ENCODE measurements around the gene PCSK5. TPM values are rescaled to one million over a fixed set of nuclear protein-coding genes. Genes with fewer than 3 reads are reported as not detected.

The PCSK5 gene
- total RNA-seq, 1 experiment from 2014 or later: 0.17 TPM

DNA sequence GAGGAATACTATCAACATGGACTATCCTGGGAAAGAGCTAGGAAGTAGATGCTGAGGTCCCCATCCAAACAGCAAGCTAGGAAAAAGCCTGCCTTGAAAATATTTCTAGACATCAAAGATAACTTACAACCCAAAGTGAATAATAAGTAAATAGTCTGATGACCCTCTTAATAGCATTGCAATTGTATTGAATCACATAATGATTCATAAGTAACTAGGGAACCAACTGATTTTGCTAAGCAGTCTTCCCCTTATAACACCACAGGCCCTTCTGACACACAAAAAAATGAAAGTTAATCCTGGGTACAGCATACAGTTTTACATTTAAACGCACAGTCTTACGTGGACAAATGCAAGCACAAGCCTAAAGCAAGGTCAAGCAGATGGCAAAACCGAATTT is 304.4 kb downstream of the PCSK5 start:
- CTCF ChIA-PET: no interaction called here
- BruUV-seq (replicated peaks): no TSS peak
- TF ChIP-seq, protein P1, sequence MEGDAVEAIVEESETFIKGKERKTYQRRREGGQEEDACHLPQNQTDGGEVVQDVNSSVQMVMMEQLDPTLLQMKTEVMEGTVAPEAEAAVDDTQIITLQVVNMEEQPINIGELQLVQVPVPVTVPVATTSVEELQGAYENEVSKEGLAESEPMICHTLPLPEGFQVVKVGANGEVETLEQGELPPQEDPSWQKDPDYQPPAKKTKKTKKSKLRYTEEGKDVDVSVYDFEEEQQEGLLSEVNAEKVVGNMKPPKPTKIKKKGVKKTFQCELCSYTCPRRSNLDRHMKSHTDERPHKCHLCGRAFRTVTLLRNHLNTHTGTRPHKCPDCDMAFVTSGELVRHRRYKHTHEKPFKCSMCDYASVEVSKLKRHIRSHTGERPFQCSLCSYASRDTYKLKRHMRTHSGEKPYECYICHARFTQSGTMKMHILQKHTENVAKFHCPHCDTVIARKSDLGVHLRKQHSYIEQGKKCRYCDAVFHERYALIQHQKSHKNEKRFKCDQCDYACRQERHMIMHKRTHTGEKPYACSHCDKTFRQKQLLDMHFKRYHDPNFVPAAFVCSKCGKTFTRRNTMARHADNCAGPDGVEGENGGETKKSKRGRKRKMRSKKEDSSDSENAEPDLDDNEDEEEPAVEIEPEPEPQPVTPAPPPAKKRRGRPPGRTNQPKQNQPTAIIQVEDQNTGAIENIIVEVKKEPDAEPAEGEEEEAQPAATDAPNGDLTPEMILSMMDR (conservative IDR thresholded peaks at IDR 0.05; ENCODE audit: low read depth, low read length): no peak
- TF ChIP-seq EZH2 (IDR thresholded peaks at IDR 0.05; ENCODE audit: borderline replicate concordance, low read depth, low read length, poor library complexity, severe bottlenecking): no peak

DNA sequence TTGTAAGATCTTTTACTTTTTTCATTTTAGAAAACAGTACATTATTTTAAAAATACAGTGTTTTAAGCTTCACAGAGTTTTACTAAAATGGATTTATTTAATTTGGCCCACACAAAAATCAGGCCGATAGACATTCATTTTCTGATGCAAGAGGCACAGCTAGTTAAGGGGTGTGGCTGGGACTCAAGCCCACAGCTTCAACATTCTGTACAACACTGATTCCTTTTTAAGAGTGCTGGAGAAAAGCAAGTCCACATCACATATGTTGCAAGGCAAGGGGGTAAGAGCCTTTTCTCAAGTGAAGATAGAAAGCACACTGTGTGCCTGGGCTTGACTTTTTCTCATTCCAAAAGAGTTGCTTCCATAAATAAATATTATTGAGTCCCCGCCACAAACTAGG is 307.9 kb downstream of the PCSK5 start:
- Histone ChIP-seq H3K9me3 (ENCODE audit: low read depth, low read length, poor library complexity, severe bottlenecking) (no peaks in the 10 kb centered on the region), H3K27ac (ENCODE audit: low read depth, low read length, poor library complexity, severe bottlenecking) (no peak overlapping the region), H3K27me3 (replicated peaks; ENCODE audit: insufficient read depth, low read depth, low read length, poor library complexity) (no peaks in the 10 kb centered on the region), H3K4me3 (ENCODE audit: low read depth, low read length, poor library complexity, severe bottlenecking) (no peak overlapping the region), H3K4me1 (ENCODE audit: insufficient read depth, low read length, poor library complexity, severe bottlenecking) (no peaks in the 10 kb centered on the region), H3K36me3 (ENCODE audit: insufficient read depth, low read length, poor library complexity, severe bottlenecking) (no peaks in the 10 kb centered on the region)
- ChIA-PET POLR2A (ENCODE audit: low non-redundant PET) (no interaction called here), CTCF (no interaction called here)
- no peak for TF ChIP-seq EZH2 (IDR thresholded peaks at IDR 0.05; ENCODE audit: borderline replicate concordance, low read depth, low read length, poor library complexity, severe bottlenecking)
- TF ChIP-seq, protein P1 (conservative IDR thresholded peaks at IDR 0.05; ENCODE audit: low read depth, low read length): no peak
- BruUV-seq (replicated peaks): no TSS peak
- no peak for DNase-seq (ENCODE audit: low spot score)
- intact Hi-C loops (cut with micrococcal nuclease; ENCODE audit: unreplicated experiment): no loop called here

More for the DNA sequence above, 304.4 kb downstream of the PCSK5 start:
- no peak overlapping the region for H3K27ac ChIP-seq (ENCODE audit: low read depth, low read length, poor library complexity, severe bottlenecking)
- POLR2A ChIA-PET (ENCODE audit: low non-redundant PET): no interaction called here
- no peak overlapping the region for H3K4me3 ChIP-seq (ENCODE audit: low read depth, low read length, poor library complexity, severe bottlenecking)
- no peaks in the 10 kb centered on the region for H3K4me1 ChIP-seq (ENCODE audit: insufficient read depth, low read length, poor library complexity, severe bottlenecking)
- no peaks in the 10 kb centered on the region for H3K9me3 ChIP-seq (ENCODE audit: low read depth, low read length, poor library complexity, severe bottlenecking)
- no peaks in the 10 kb centered on the region for H3K36me3 ChIP-seq (ENCODE audit: insufficient read depth, low read length, poor library complexity, severe bottlenecking)
- H3K27me3 ChIP-seq (replicated peaks; ENCODE audit: insufficient read depth, low read depth, low read length, poor library complexity): peaks cover 5% of the 10 kb centered on the region
- intact Hi-C loops (cut with micrococcal nuclease; ENCODE audit: unreplicated experiment): no loop called here
- no peak for DNase-seq (ENCODE audit: low spot score)

DNA sequence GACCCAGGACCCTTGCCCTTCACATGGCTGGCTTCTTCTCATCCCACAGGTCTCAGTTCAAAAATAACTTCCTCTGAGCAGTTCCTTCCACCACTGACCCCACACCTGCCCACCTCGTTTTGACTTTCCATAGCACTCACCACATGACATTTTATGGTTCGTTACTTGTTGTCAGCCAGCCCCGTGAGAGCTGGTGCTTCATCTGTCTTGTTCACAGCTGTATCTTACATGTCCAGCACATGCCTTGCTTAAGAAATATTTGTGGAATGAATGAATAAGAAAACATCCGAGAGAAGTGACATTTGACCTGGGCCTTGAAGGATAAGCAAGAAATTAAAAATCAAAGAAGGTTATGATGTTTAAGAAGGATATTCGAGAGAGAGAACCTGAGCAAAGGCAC is 309.8 kb downstream of the PCSK5 start:
- no TSS peak for BruUV-seq (replicated peaks)
- H3K27me3 ChIP-seq (replicated peaks; ENCODE audit: insufficient read depth, low read depth, low read length, poor library complexity): peaks cover 3% of the 10 kb centered on the region
- DNase-seq (ENCODE audit: low spot score): no peak
- ChIA-PET CTCF (no interaction called here), POLR2A (ENCODE audit: low non-redundant PET) (no interaction called here)
- no peak overlapping the region for H3K4me3 ChIP-seq (ENCODE audit: low read depth, low read length, poor library complexity, severe bottlenecking)
- TF ChIP-seq, protein P1 (conservative IDR thresholded peaks at IDR 0.05; ENCODE audit: low read depth, low read length): no peak
- no peak for TF ChIP-seq EZH2 (IDR thresholded peaks at IDR 0.05; ENCODE audit: borderline replicate concordance, low read depth, low read length, poor library complexity, severe bottlenecking)
- H3K27ac ChIP-seq (ENCODE audit: low read depth, low read length, poor library complexity, severe bottlenecking): no peak overlapping the region
- no peaks in the 10 kb centered on the region for H3K36me3 ChIP-seq (ENCODE audit: insufficient read depth, low read length, poor library complexity, severe bottlenecking)
- no peaks in the 10 kb centered on the region for H3K4me1 ChIP-seq (ENCODE audit: insufficient read depth, low read length, poor library complexity, severe bottlenecking)
- H3K9me3 ChIP-seq (ENCODE audit: low read depth, low read length, poor library complexity, severe bottlenecking): no peaks in the 10 kb centered on the region
- intact Hi-C loops (cut with micrococcal nuclease; ENCODE audit: unreplicated experiment): no loop called here

Data from A673 (cell line).